HG03378 (cell line): ENCODE data around the gene RPS6KA5.
"Not testable (repeated sequence)": the region's sequence is repeated elsewhere in the genome, so short reads cannot be mapped to it uniquely, and the experiment has no call there.

Source experiments
- ATAC-seq: cut with Tn5 transposase; IDR thresholded peaks from one replicate; pipeline ENCODE4 v1.9.1; 2021; ENCODE audit warnings: mild to moderate bottlenecking, moderate library complexity; ENCODE audit not compliant: unreplicated experiment

The RPS6KA5 gene

DNA sequence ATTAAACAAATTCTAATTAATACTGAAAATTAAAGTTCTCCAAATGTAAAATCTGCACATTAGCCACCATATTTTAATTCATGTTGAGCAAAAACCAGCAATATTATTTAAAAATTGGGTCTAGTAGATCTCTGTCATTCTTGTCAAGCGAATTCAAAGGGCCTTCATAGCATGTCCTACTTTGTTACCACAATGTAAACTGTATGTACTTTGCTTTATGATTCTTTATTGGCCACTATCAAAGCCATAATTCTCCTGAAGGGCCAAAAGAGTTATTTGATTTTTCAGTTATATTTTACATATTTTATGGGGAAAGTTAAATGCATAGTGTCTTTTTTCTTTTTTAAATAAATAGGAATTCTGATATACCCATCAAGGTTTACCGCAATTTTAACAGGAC is 117.9 kb downstream of the RPS6KA5 start:
- no peak for ATAC-seq

DNA sequence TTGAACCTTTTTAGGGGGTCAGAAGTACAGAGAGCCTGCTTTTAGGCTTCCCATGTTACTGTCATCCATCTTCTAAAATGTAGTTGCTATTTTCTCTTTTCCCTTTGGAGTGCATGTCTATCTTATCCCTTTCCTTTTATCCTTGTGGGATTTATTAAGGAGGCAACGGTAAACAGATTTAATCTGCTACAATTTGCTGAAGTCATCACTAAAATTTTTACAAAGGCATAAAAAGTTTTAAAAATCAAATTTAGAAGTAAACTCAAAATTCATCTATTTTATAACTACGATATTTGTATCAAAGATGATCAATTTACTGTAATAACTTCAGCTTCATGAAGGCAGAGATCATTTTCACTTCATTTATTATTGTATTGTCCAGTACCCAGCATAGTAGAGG is 118.7 kb downstream of the RPS6KA5 start:
- ATAC-seq, result no peak

DNA sequence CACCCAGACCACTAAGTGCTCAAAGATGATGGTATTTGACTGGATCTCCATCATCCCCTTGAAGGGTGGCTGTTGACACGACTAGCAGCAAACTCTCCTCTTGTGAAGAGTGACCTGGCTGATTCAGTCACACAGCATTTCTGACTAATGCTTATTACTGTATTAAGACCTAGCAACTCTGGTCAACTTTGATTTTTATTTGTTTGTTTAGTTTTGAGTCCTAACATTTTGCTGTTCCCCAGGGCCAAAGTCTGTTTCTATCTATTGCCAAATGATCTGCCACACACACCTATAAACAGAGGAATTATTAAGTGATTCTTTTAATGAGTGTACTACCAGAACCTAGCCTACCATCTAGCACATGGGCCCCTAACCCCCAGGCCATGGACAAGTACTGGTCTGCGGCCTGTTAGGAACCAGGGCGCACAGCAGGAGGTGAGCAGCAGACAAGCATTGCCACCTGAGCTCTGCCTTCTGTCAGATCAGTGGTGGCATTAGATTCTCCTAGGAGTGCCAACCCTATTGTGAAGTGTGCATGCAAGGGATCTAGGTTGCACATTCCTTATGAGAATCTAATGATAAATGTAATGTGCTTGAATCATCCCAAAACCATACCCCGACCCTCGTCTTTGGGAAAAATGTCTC is 120.0 kb downstream of the RPS6KA5 start:
- no peak for ATAC-seq

DNA sequence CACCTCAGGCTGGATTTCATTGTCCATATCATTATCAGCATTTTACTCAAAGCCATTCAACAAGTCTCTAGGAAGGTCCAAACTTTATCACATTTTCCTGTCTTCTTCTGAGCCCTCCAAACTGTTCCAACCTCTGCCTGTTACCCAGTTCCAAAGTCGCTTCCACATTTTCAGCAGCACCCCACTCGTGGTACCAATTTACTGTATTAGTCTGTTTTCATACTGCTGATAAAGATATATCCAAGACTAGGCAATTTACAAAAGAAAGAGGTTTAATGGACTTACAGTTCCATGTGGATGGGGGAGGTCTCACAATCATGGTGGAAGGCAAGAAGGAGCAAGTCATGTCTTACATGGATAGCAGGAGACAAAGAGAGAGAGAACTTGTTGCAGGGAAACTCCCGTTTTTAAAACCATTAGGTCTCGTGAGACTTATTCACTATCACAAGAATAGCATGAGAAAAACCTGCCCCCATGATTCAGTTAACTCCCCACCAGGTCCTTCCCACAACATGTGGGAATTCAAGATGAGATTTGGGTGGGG is 121.1 kb downstream of the RPS6KA5 start:
- ATAC-seq, result not testable (repeated sequence)

DNA sequence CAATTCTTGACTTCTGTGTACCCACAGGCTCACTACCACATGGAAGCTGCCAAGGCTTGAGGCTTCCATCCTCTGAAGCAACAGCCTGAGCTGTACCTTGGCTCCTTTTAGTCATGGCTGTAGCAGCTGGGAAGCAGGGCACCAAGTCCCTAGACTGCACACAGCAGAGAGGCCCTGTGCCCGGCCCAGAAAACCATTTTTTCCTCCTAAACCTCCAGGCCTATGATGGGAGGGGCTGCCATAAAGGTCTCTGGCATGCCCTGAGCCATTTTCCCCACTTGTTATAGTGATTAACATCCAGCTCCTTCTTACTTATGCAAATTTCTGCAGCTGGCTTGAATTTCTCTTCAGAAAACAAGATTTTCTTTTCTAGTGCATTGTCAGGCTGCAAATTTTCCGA is 121.8 kb downstream of the RPS6KA5 start:
- no peak for ATAC-seq

DNA sequence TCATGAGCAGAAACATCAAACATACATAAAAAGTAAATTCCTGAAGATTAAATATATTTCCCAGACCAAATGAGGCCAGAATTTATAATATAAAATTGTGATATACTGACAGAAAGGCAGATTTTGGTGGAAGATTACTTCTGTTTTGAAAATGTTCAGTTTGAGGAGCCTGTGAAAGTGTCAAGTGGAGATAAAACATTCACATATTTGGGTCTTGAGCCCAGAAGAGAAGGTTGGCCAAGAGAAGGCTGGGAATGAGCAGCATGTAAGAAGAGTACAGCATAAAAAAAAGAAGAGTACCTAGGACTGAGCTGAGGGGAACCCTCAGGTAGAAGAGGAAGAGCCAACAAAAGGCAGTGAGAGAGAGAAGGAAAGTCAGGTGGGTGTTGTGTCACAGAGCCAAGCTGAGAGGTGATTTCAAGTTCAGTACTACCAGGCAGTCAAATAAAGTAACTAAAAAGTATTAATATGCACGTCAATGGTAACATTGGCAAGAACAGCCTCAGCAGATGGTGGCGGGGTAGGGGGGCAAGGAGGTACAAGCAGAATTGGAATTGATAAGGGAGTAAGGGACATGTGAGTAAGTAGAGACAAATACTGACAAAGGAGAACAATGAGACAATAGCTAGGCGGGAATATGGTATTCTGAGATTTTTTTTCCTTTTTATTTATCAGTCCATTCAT is 123.5 kb downstream of the RPS6KA5 start:
- no peak for ATAC-seq

GRCh38 chr14:90924621-90925340 is 135.7 kb downstream of the RPS6KA5 start:
- ATAC-seq, result no peak

DNA sequence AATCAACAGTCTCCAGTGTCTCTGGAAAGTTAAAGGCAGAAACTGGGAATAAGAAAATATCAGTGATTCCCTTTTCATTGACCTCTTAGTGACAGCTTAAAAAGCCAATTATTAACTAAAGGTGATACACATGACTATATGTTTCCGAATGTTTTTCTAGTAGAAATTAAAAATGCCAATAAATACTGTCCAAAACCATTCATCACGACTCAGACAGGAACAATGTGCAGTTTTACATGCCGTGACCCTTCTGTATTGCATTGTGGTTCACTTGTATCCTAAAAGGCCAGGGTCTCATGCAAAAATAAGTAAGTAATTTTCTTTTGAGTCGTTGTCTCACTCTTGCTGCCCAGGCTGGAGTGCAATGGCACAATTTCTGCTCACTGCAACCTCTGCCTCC is 138.3 kb downstream of the RPS6KA5 start:
- no peak for ATAC-seq

DNA sequence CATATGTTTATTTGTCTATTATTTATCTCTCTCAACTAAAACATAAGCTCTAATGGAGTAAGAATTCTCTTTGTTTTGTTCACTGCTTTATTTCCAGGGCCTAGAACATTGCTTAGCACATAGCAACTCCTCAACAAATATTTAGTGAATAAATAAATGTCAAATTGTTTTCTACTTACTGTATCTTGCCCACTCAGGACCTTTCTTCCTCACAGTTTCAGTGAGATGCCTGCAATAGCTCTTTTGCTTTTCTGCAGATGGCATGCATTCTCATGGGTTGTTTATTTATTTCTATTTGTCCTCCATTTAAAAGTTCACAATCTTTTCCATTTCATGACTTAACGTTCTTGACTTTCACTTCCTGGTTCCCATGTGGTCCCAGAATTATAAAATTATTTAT is 149.3 kb downstream of the RPS6KA5 start:
- ATAC-seq, result no peak

GRCh38 chr14:90907178-90907577 is 153.3 kb downstream of the RPS6KA5 start:
- no peak for ATAC-seq

DNA sequence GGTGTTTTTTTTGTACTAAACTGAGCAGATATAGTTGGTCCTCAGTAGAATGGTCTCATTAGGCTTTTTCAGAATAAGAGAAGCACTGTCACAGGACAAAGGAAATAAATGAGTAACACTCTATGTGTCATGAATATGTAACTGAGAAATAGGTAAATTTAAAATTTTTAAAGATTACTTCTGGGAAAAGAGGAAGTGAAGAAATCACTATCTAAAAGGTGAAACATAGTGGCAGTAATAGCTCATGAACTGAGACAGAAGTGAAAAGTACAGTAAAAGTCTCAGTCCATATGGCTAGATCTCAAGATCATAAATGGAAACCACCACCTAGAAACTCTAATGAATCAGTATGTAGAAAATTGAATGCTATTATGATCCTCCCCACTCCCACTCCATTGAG is 154.9 kb downstream of the RPS6KA5 start:
- peak; percentile 93 for ATAC-seq

GRCh38 chr14:90903101-90903500 is 157.3 kb downstream of the RPS6KA5 start:
- ATAC-seq, result no peak

DNA sequence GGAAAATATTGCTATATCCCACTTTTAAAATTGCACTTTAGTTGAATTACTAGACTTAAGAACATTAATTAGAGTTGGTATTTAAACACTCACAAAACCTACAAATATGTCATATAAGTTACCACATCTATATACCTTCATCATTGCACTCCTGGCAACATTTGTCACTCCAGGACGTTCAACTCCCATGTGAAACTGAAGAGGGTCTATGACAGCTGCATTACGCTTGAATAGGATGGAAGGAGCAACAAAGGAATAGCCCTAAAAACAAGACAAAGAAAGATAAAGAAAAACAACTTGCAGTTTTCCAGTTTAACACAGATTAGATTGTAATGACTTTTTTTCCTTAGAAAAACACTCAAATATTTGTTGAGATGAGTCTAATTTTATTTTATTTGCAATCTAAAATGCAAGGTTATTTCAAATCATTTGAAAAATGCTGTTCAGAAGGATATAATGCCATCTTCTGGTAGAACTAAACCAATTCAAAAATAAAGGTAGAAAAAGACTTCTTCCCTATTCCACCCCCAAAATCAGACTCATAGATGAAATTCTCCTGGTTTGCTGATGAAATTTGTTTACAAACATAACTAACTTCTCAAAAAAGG is 159.9 kb downstream of the RPS6KA5 start:
- ATAC-seq, result no peak

GRCh38 chr14:90897022-90897421 is 163.4 kb downstream of the RPS6KA5 start:
- no peak for ATAC-seq

DNA sequence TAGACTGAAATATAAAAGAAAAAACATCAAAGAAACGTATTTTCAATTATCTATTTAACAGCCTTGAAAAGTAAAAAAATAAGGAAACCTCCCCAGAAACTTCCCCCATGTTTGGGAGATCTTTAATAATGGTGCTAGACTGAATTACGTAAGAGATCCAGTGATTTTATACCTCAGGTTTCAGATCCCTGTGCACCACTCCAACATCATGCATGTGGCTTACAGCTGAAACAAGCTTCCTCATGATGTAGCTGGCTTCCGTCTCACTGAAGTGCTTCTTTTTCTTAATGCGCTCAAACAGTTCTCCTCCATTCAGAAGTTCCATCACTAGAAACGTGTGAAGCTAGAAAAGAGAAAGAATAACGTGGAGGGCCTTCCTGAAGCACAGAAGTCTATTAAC is 166.2 kb downstream of the RPS6KA5 start:
- no peak for ATAC-seq

DNA sequence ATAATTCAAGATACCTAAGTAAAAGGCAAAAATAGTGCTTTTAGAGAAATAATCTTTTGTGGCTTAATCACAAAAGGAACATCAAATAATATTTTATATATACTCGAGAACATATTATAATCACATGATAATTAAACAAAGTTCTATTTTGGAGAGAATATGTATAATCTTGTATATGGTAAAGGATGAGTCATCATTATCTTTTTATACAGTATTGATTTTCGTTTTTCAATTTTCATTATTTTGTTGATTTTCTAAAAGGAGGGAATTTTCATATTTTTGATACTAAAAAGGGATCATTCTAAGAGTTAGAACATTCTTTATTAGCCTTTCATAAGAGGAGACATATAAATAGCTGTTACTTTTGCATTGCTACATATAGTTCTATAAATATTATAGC is 166.9 kb downstream of the RPS6KA5 start:
- ATAC-seq, result no peak

DNA sequence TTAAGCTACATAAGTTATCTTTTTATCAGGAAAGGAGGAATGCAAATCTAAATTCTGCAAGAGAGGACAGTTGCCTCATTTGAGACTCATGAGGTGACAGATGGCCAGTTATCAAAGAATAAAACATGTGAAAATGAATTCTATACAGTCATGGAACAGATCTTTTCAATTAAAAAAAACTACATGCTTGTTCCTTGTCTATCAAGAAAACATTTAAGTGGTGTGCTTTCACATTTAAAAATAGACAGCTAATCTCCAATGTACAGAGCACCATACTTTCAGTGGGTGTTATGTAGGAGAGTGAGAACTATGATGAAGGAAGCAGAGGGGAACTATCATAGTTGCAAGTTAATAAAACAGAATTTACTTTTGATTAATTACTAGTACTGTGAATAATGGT is 167.5 kb downstream of the RPS6KA5 start:
- no peak for ATAC-seq

DNA sequence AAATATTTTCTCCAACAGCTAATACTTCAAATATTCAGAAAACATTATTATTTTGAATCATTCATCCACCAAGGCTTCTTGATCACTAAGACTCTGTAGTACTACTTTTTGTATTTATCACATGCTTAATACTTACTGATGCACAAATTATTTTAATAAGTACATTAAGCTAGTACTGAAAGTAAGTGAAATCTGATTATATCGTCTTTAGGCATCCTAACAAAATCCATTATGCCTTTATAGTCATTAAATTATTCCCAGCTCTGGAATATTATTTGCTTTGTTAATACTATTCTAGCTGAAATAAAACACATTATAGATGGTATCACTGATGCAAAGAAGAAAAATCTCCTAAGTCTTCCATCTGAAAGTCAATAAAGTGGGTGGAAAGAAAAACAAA is 169.1 kb downstream of the RPS6KA5 start:
- ATAC-seq, result no peak

DNA sequence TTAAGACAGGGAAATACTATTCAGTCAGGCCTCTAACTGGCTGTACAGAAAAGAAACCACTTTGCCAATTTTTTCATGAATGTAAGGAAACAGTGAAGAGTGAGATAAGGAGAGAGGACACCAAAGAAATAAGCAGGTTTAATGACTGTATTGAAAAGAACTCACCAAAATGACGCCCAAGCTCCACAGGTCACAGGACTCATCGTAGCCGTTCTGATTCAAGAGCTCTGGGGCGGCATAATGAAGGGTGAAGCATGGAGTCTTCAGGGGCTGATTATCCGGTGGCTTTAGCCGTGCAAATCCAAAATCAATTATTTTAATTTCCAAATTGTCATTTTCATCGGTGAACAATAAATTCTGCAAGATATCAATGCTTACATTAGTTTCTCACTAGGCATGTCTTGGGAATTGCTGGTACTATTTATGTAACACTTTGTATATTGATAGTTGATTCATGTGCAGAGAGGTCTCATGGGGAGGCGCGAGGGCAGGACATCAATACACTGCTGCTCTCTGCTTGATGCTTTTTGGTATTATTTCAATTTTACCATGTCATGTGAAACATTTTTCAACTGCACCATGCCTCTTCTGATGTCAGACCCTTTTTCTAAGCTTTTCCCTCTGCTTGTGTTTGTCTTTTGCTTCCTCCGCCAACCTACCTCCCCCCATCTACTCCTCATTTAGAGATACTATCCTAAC is 170.0 kb downstream of the RPS6KA5 start:
- no peak for ATAC-seq

DNA sequence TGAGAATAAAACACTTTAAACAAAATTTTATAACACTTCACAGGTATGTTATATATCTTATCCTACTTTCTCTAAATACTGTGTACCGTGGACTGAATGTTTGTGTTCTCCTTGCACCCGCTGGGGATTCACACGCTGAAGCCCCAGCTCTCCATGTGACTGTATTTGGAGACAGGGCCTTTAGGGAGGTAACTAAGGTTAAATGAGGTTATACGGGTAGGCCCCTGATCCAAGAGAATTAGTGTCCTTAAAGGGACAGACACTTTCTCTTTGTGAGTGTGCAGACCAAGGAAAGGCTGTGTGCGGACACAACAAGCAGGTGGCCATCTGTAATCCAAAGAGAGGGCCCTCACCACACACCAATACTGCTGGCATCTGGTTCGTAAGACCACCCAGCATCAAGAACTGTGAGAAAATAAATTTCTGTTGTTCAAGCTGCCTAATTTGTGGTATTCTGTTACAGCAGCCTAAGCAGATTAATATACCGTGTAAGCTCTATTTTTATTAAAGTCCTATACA is 174.1 kb downstream of the RPS6KA5 start:
- no peak for ATAC-seq

DNA sequence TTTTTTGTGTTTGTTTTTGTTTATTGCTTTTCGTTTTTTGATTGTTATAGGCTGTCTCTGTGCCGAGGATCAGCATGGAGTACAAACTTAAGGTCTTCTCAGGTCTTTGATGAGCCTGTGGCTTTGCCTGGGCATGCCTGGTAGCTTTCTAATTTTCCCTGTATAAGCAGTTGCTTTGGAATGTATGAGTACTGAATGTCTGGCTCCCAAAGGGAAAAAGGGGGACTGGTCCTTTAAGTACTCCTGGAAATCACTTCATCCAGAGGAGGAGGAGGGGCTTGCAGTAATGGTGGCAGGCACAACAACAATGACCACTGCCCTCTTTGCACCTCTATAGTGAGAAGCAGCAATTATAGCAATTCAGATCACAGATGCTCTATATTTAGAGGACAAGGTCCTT is 176.7 kb downstream of the RPS6KA5 start:
- ATAC-seq, result no peak
